Dendritic cell treated with granulocyte-macrophage colony-stimulating factor and Interleukin-4, amounts not matched to agents 40 ng/mL and 50 ng/mL, for 4 days (primary cell): Measurements from ENCODE around the gene IGF2R.
A peak's percentile ranks its signal among the peaks of the same experiment; 100 is the strongest.
"Not testable (repeated sequence)": the region's sequence is repeated elsewhere in the genome, so short reads cannot be mapped to it uniquely, and the experiment has no call there.

Source experiments
- H3K27ac Mint-ChIP-seq: one replicate; pipeline ENCODE4 v1.8.0; 2022; ENCODE audit warnings: mild to moderate bottlenecking, mixed read lengths
- H3K27me3 Mint-ChIP-seq: one replicate; pipeline ENCODE4 v1.8.0; 2022; ENCODE audit warnings: mild to moderate bottlenecking, mixed read lengths
- H3K36me3 Mint-ChIP-seq: one replicate; pipeline ENCODE4 v1.8.0; 2022; ENCODE audit warnings: low read depth, mixed read lengths
- H3K4me1 Mint-ChIP-seq: one replicate; pipeline ENCODE4 v1.8.0; 2022; ENCODE audit warnings: low read depth, mixed read lengths
- H3K4me3 Mint-ChIP-seq: one replicate; pipeline ENCODE4 v1.8.0; 2022; ENCODE audit warnings: mild to moderate bottlenecking, moderate library complexity, mixed read lengths
- H3K9me3 Mint-ChIP-seq: one replicate; pipeline ENCODE4 v1.8.0; 2022; ENCODE audit warnings: mixed read lengths
- intact Hi-C: fragments of 100-400 bp; cut with micrococcal nuclease; formaldehyde crosslinking; loops from one replicate; pipeline ENCODE4 v1.15.0; 2022

Gene IGF2R

GRCh38 chr6:160086754-160087153 lies 117.9 kb downstream of the IGF2R start:
- peaks cover 5% of the 10 kb centered on the region for H3K4me1 Mint-ChIP-seq
- H3K27me3 Mint-ChIP-seq, result no peaks in the 10 kb centered on the region
- H3K9me3 Mint-ChIP-seq, result no peaks in the 10 kb centered on the region
- intact Hi-C loops, result loop anchor here (10.0 kb wide), 1 partner anchor 312 kb away; no protein-coding TSS in a partner anchor
- H3K27ac Mint-ChIP-seq, result no peak overlapping the region
- no peak overlapping the region for H3K4me3 Mint-ChIP-seq
- H3K36me3 Mint-ChIP-seq, result peaks cover 100% of the 10 kb centered on the region

- Mint-ChIP-seq H3K4me1 (peaks cover 5% of the 10 kb centered on the region), H3K9me3 (no peaks in the 10 kb centered on the region), H3K27me3 (no peaks in the 10 kb centered on the region), H3K36me3 (peaks cover 100% of the 10 kb centered on the region), H3K27ac (no peak overlapping the region), H3K4me3 (no peak overlapping the region)
- intact Hi-C loops, result loop anchor here (10.0 kb wide), 1 partner anchor 313 kb away; no protein-coding TSS in a partner anchor
Observed at GRCh38 chr6:160088069-160088783, 119.3 kb downstream of the IGF2R start.

GRCh38 chr6:160088784-160089533 lies 120.1 kb downstream of the IGF2R start:
- Mint-ChIP-seq H3K4me3 (no peak overlapping the region), H3K4me1 (peaks cover 5% of the 10 kb centered on the region), H3K36me3 (peaks cover 100% of the 10 kb centered on the region), H3K27ac (no peak overlapping the region), H3K27me3 (no peaks in the 10 kb centered on the region), H3K9me3 (no peaks in the 10 kb centered on the region)
- intact Hi-C loops, result loop anchor here (10.0 kb wide), 1 partner anchor 314 kb away; no protein-coding TSS in a partner anchor

GRCh38 chr6:160089534-160089897 lies 120.6 kb downstream of the IGF2R start:
- Mint-ChIP-seq H3K4me3 (no peak overlapping the region), H3K4me1 (peaks cover 5% of the 10 kb centered on the region), H3K27me3 (no peaks in the 10 kb centered on the region), H3K9me3 (no peaks in the 10 kb centered on the region), H3K27ac (no peak overlapping the region), H3K36me3 (peaks cover 100% of the 10 kb centered on the region)
- intact Hi-C loops, result loop anchor here (10.0 kb wide), 1 partner anchor 315 kb away; no protein-coding TSS in a partner anchor

GRCh38 chr6:160090442-160091239 lies 121.8 kb downstream of the IGF2R start:
- peaks cover 100% of the 10 kb centered on the region for H3K36me3 Mint-ChIP-seq
- H3K4me3 Mint-ChIP-seq, H3K27me3 Mint-ChIP-seq, H3K27ac Mint-ChIP-seq, intact Hi-C loops, H3K4me1 Mint-ChIP-seq, H3K9me3 Mint-ChIP-seq: not testable (repeated sequence)

GRCh38 chr6:160092176-160092575 lies 123.3 kb downstream of the IGF2R start:
- H3K4me3 Mint-ChIP-seq, H3K4me1 Mint-ChIP-seq, H3K27me3 Mint-ChIP-seq, H3K9me3 Mint-ChIP-seq, intact Hi-C loops, H3K27ac Mint-ChIP-seq: not testable (repeated sequence)
- H3K36me3 Mint-ChIP-seq, result peaks cover 100% of the 10 kb centered on the region

GRCh38 chr6:160092602-160093001 lies 123.7 kb downstream of the IGF2R start:
- no peak overlapping the region for H3K4me3 Mint-ChIP-seq
- H3K27me3 Mint-ChIP-seq, result no peaks in the 10 kb centered on the region
- intact Hi-C loops, result no loop called here
- H3K36me3 Mint-ChIP-seq, result peaks cover 100% of the 10 kb centered on the region
- no peaks in the 10 kb centered on the region for H3K9me3 Mint-ChIP-seq
- no peaks in the 10 kb centered on the region for H3K4me1 Mint-ChIP-seq
- H3K27ac Mint-ChIP-seq, result no peak overlapping the region

- no peak overlapping the region for H3K4me3 Mint-ChIP-seq
- H3K27ac Mint-ChIP-seq, result no peak overlapping the region
- no peaks in the 10 kb centered on the region for H3K27me3 Mint-ChIP-seq
- H3K9me3 Mint-ChIP-seq, result no peaks in the 10 kb centered on the region
- intact Hi-C loops, result no loop called here
- no peaks in the 10 kb centered on the region for H3K4me1 Mint-ChIP-seq
- peaks cover 100% of the 10 kb centered on the region for H3K36me3 Mint-ChIP-seq
Observed at GRCh38 chr6:160093061-160093460, 124.2 kb downstream of the IGF2R start.

- H3K36me3 Mint-ChIP-seq, result peaks cover 100% of the 10 kb centered on the region
- no peak overlapping the region for H3K4me3 Mint-ChIP-seq
- H3K27ac Mint-ChIP-seq, result no peak overlapping the region
- intact Hi-C loops, result no loop called here
- no peaks in the 10 kb centered on the region for H3K9me3 Mint-ChIP-seq
- H3K27me3 Mint-ChIP-seq, result no peaks in the 10 kb centered on the region
- H3K4me1 Mint-ChIP-seq, result peaks cover 3% of the 10 kb centered on the region
Observed at GRCh38 chr6:160093946-160094345, 125.1 kb downstream of the IGF2R start.

GRCh38 chr6:160095146-160095845 lies 126.4 kb downstream of the IGF2R start:
- H3K27ac Mint-ChIP-seq, result no peak overlapping the region
- H3K36me3 Mint-ChIP-seq, result peaks cover 94% of the 10 kb centered on the region
- H3K4me1 Mint-ChIP-seq, result peaks cover 17% of the 10 kb centered on the region
- H3K27me3 Mint-ChIP-seq, result no peaks in the 10 kb centered on the region
- no peaks in the 10 kb centered on the region for H3K9me3 Mint-ChIP-seq
- H3K4me3 Mint-ChIP-seq, result no peak overlapping the region
- intact Hi-C loops, result no loop called here

GRCh38 chr6:160101277-160102205 lies 132.7 kb downstream of the IGF2R start:
- Mint-ChIP-seq H3K36me3 (peaks cover 88% of the 10 kb centered on the region), H3K9me3 (no peaks in the 10 kb centered on the region), H3K27ac (peak overlapping the region; percentile 68), H3K4me1 (peaks cover 28% of the 10 kb centered on the region), H3K4me3 (no peak overlapping the region), H3K27me3 (no peaks in the 10 kb centered on the region)
- intact Hi-C loops, result loop anchor here (5.0 kb wide), 1 partner anchor 239 kb away; no protein-coding TSS in a partner anchor

GRCh38 chr6:160102399-160102798 lies 133.5 kb downstream of the IGF2R start:
- peaks cover 88% of the 10 kb centered on the region for H3K36me3 Mint-ChIP-seq
- H3K27me3 Mint-ChIP-seq, result no peaks in the 10 kb centered on the region
- H3K4me3 Mint-ChIP-seq, result no peak overlapping the region
- no peak overlapping the region for H3K27ac Mint-ChIP-seq
- intact Hi-C loops, result loop anchor here (5.0 kb wide), 1 partner anchor 240 kb away; no protein-coding TSS in a partner anchor
- no peaks in the 10 kb centered on the region for H3K9me3 Mint-ChIP-seq
- peaks cover 28% of the 10 kb centered on the region for H3K4me1 Mint-ChIP-seq
